Epithelial cell of esophagus (primary cell): ENCODE data around the gene IGFBP1.

Experiments
- DNase-seq: peaks from one replicate; pipeline ENCODE4 v3.0.0; 2010; ENCODE audit warnings: low read depth
- H3K4me3 ChIP-seq: 2 replicates; pipeline ENCODE4 v1.5.1; 2011; ENCODE audit warnings: mild to moderate bottlenecking, low read length, control low read depth
- TF ChIP-seq, protein P1 (sequence below): IDR thresholded peaks from 2 replicates; pipeline ENCODE4 v1.5.1; 2011; ENCODE audit warnings: low read depth, mild to moderate bottlenecking, low read length, control low read depth, inconsistent platforms; ENCODE audit not compliant: insufficient read depth; ENCODE audit errors: missing control alignments

The IGFBP1 gene

DNA sequence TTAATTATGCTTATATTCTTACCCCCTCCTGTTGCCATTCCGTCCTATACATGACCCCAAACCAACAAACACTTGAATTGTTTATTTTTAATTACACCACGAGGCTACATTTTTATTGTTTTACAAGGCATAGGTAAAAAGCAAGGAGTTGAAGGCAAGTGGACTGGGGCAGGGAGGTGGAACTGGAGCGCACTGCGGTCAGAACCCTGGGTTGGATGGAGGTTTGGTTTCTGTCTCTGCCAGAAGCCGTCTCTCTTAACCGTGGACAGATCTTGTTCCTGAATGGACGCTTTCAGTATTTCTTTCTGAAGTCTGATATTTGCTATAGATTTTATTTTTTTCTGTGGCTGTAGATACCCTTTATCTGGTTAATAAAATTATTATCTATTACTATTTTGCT lies 52.7 kb downstream of the IGFBP1 start:
- DNase-seq = no peak
- TF ChIP-seq, protein P1, sequence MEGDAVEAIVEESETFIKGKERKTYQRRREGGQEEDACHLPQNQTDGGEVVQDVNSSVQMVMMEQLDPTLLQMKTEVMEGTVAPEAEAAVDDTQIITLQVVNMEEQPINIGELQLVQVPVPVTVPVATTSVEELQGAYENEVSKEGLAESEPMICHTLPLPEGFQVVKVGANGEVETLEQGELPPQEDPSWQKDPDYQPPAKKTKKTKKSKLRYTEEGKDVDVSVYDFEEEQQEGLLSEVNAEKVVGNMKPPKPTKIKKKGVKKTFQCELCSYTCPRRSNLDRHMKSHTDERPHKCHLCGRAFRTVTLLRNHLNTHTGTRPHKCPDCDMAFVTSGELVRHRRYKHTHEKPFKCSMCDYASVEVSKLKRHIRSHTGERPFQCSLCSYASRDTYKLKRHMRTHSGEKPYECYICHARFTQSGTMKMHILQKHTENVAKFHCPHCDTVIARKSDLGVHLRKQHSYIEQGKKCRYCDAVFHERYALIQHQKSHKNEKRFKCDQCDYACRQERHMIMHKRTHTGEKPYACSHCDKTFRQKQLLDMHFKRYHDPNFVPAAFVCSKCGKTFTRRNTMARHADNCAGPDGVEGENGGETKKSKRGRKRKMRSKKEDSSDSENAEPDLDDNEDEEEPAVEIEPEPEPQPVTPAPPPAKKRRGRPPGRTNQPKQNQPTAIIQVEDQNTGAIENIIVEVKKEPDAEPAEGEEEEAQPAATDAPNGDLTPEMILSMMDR = no peak
- no peak overlapping the region for H3K4me3 ChIP-seq
